ENCODE data around the gene ZBTB21.

ZBTB21 gene

GRCh38 chr21:41985662-41986416 lies 24.3 kb downstream of the ZBTB21 start:
- no peak for DNase-seq

GRCh38 chr21:41983229-41983628 lies 26.9 kb downstream of the ZBTB21 start:
- DNase-seq, result no peak

DNA sequence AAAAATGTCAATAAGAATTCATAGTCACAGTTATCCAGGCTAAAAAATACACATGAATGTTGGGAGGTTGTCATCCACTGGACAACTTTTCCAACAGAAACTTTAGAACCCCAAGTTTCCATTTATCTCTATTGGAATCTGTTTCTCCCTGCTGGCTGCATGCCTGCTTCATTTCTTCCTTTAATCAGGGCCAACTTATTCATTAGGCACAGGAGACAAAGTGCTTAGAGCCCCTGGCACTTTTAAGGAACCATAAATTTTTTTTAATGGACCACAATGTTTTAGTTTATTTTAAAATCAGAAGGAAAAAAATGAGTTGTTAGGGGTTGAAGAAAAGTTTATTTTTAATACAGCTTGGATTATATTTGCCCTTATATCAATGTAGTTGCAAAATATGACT lies 29.6 kb downstream of the ZBTB21 start:
- no peak for DNase-seq

GRCh38 chr21:41979751-41980369 lies 30.3 kb downstream of the ZBTB21 start:
- DNase-seq, result no peak

DNA sequence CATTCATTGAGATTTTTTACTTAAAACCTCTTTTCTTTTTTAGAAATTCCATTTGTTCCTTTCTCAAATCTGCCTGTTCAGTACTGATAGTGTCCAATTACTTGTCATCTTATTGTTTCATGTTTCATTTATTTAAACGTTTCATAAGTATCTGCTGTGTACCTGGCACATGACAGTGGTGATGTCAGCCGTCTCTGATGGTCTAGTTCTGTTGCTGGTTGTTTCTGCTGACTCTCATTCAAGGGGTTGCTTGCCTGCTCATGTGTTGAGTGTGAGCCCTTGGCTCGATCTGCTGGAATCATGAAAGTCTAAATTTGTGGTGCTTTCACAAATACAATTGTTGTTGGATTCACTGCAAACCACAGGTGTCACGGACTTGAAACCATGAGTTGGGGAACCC lies 30.8 kb downstream of the ZBTB21 start:
- DNase-seq, result no peak

DNA sequence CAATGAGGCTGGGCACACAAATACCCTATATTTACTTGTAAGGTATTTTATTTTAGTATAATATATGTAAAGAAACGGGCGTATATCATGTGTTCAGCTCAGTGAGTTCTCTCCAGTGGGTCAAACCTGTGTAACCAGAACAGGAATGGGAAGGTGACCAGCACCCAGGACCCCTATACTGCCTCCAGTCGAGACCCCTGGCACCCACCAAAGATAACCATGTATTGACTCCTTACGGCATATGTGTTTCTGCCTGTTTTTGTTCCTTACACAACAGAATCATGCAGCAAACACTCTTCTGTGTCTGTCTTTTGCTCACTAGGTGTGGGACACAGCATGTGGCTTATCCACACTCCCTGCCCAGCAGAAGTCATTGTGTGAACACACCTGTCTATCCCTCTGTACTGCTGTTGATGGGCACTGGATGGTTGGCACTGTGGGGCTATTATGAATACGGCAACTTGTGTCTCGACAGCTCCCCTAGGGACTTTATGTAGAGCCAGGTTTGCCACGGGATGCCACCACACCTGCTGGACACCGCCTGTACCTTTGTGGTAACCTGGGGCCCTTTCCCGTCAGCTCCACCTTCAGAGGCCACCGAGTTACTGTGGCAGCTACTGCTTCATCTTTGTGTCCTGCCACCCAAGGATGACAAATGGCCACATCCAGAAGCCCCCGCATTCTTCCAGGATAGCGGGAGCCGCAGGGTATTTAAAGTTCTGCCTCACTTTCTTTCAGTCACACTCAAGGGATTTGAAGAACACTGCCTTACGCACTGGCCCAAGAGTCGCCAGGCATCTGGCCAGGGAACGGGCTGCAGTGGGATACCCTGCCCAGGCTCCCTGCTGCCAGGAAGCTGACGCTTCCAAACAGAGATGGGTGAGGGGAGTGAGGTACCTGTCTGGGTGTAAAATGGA lies 32.9 kb downstream of the ZBTB21 start:
- DNase-seq, result no peak

DNA sequence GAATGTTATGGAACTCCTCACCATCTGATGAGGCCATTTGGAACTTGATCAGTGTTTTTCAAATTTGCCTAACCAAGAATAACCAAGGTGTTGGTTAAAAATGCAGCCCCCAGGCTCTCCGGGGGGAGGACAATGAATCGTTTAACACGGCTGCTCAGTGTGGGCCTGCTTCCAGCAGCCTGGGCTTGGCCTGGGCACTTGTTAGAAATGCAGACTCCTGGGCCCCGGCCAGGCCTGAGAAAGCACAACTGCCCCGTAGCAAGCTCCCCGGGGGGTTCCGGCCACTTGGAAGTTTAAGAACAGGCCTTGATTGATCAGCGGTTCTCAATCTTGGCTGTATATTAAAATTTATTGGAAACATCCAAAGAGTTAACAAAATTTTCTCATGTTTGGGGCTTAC lies 33.5 kb downstream of the ZBTB21 start:
- no peak for DNase-seq

DNA sequence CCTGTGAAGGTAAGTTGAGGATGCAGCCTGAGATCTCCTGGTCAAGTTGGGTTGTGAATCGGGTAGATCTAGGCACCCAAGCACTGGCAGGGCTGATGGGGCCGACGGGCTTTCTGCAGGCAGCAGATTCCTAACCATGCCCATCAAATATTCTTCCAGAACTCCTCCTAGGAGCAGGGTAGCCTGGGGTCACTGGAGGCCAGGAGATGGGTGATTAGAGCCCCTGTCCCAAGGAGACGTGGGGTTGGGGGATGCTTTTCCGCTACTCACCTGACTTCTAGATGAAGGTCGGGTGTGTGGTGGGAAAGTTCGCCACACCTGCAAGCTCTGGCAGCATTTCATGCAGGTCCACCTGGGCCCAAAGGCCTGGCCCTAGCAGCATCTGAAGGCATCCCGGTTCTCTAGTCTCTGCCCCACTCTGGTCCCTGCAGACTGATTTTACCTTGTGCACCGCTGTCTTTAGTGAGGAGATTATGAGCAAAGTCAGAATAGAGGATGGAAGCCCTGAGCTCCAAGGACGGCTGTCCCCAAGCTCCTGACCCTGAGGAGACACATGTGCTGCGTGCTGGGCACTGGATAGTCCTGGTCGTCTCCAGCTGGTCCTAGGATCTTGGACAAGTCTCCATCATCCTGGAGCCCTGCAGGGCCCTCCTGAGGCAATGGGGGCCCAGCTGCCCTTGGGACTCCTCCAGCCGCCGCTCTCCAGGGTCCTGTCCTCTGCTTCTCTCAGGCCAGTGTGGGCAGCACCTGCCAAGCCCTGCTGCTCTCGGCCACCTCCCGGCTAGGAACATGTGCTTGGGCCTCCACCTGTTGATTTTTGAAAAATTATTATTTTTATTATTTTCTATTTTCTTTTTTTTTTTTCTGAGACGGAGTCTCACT lies 34.5 kb downstream of the ZBTB21 start:
- DNase-seq, result no peak

GRCh38 chr21:41974752-41975053 lies 35.5 kb downstream of the ZBTB21 start:
- no peak for DNase-seq

GRCh38 chr21:41973861-41974751 lies 36.1 kb downstream of the ZBTB21 start:
- no peak for DNase-seq

DNA sequence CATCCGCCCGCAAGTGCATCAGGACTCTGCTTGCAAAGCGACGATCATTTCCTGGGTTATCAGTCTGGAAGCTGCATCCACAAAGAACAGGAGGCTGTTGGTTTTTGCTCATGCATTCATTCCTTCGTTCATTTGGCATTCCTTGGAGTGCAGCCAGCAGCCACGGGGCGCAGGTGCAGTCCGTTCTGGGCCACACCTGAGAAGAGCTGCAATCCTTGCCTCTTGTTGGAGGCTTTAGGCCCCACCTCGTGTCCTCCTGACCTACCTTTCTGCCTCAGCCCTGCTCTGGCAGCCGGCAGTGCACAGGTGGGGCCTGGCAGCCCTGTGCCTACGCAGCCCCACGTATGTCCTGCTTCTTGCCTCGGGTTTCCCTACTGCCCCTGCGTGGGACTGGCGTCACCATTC lies 36.7 kb downstream of the ZBTB21 start:
- DNase-seq, result no peak

DNA sequence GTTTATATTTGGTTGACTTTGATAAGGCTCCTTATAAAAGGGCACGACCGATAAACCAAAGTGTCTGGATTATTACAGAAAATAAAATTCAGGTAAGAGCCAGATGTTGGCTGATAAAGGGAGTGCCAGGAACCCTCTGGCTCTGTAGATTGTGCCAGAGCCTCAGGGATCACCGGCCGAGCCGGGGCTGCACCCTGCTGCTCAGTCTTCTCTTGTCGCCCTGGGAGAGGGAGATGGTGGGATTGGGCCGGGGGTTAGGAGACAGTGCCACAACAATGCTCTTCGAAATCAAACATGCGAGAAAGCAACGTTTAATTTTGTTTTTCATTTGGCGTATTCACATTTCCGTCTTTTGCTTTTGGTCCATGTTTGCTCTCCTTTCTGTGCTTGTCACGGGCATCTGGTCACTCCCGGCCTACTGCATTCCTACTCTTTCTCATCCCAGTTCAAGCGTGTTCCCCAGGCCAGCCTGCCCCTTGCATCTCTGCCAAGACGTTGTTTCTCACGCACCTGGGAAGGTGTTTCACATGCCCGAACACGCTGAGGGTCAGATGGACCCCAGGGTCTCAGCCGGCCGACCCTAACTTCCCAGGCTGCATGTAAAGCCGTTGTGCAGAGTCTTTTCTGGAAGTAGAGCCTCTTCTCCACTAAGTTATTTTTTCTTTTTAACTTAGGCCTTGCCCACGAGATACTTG lies 37.5 kb downstream of the ZBTB21 start:
- no peak for DNase-seq

- no peak for DNase-seq
Measured at GRCh38 chr21:41971891-41972290, 38.3 kb downstream of the ZBTB21 start.

DNA sequence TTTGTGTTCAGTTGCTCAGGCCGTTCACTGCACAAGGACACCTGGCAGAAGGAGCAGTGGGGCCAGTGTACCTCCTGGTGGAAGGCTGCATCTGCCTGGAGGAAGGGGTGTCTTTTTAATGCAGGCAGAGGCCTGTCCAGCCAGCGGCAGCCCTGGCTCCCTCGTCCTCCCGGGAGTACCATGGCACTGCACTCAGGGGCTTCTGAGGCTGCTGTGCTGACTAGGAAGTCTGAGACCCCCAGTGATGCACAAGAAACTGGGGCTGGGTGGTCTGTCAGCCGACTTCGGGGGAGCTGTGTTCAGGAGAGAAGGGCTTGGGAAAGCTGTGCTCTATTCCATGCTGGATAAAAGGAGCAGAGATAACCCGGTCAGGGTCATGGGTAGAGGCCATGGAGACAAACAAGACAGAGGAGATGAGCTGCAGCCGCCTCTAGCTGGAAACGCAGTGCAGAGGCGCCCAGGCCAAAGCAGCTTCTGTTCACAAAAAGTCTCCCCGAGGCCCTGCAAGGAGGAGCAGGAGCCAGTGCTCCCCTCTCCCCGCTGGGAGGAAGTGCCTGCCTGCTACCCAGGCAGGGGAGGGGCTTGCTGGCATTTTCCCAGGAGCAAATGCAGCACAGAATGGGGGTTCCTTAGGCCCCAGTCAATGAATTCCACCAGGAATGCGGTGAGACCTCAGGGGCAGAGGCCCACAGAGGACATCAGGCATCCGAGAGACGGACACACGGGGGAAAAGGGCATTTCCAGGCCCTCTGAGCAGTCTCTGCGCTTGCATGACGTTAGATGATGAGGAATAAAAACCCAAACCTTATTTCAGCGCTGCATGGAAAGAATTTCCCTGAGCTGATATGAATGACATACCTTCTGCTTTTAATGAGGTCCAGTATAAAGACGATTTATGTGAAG lies 39.2 kb downstream of the ZBTB21 start:
- no peak for DNase-seq

- DNase-seq, result no peak
Measured at GRCh38 chr21:41970106-41970391, 40.1 kb downstream of the ZBTB21 start.

DNA sequence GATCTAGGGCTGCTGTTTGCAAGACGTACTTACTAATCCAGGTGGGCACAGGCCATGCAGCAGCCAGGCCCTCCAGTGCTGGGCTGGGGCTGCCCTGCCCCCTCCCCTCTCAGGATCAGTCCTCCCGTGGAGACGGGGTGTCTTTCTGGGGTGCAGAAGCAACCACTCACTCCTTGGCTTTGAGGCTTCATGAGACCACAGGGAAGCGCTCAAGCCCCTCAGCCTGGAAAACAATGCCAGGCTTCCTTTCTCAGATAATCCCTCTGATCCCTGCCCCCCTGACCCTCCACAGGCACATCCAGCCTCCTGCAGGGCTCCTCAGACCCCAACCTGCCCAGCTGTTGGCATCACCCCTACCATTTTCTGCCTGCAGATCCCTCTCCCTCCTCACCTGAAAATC lies 42.5 kb downstream of the ZBTB21 start:
- DNase-seq, result no peak

DNA sequence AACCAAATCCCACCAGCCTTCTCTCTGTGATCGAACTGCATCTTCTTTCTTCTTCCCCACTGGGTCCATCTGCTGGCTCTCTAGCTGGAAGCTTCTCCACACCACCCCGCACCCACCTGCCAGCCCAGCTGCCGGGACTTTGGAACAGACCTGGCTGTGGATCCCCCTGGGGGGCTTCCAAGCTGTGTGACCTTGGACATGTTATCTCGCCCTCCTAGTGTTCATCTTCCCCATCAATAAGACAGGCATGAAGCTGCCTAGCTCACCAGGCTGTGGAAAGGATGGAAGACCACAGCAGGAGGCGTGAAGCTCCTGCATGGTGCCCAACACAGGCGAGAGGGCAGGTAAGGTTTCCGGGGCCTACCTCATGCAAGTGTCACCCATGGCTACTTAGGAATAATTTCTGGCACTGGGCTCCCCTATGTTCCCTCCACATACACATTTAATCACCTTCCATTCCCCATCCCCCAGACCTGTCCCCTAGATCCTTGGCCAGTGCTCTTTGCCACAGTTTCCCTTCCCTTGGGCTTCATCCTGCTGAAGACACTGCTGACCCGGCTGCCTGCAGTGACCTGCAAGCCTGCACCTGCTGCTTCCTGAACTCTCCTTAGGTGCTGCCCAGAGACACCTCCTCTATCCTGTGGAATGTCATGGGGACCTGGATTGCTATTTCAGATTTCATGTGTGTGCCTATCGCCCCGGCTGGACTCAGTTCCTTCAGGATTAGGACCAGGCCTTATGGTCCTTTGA lies 43.1 kb downstream of the ZBTB21 start:
- DNase-seq, result no peak

GRCh38 chr21:41966041-41966833 lies 43.9 kb downstream of the ZBTB21 start:
- DNase-seq, result no peak
